ENCODE measurements around the gene TANGO6. TPM values are rescaled to one million over a fixed set of nuclear protein-coding genes. Genes with fewer than 3 reads are reported as not detected.

TANGO6 gene
- total RNA-seq, 2 donors from 2014 or later: 6.4 to 10.9 TPM

- DNase-seq (ENCODE audit: low spot score): no peak
- Histone ChIP-seq H3K4me1 (no peaks in the 10 kb centered on the region), H3K4me3 (no peak overlapping the region), H3K27ac (no peak overlapping the region), H3K9me3 (no peaks in the 10 kb centered on the region), H3K36me3 (peaks cover 25% of the 10 kb centered on the region), H3K27me3 (no peaks in the 10 kb centered on the region)
- TF ChIP-seq, protein P1, sequence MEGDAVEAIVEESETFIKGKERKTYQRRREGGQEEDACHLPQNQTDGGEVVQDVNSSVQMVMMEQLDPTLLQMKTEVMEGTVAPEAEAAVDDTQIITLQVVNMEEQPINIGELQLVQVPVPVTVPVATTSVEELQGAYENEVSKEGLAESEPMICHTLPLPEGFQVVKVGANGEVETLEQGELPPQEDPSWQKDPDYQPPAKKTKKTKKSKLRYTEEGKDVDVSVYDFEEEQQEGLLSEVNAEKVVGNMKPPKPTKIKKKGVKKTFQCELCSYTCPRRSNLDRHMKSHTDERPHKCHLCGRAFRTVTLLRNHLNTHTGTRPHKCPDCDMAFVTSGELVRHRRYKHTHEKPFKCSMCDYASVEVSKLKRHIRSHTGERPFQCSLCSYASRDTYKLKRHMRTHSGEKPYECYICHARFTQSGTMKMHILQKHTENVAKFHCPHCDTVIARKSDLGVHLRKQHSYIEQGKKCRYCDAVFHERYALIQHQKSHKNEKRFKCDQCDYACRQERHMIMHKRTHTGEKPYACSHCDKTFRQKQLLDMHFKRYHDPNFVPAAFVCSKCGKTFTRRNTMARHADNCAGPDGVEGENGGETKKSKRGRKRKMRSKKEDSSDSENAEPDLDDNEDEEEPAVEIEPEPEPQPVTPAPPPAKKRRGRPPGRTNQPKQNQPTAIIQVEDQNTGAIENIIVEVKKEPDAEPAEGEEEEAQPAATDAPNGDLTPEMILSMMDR (IDR thresholded peaks at IDR 0.05): no peak
Observed at GRCh38 chr16:68927018-68927417, 83.7 kb downstream of the TANGO6 start.

- Histone ChIP-seq H3K36me3 (peaks cover 37% of the 10 kb centered on the region), H3K9me3 (no peaks in the 10 kb centered on the region), H3K4me3 (no peak overlapping the region), H3K27me3 (no peaks in the 10 kb centered on the region), H3K4me1 (no peaks in the 10 kb centered on the region), H3K27ac (no peak overlapping the region)
- TF ChIP-seq, protein P1 (IDR thresholded peaks at IDR 0.05): no peak
- no peak for DNase-seq (ENCODE audit: low spot score)
Observed at GRCh38 chr16:68931196-68931595, 87.9 kb downstream of the TANGO6 start.

GRCh38 chr16:68934402-68934801 is 91.1 kb downstream of the TANGO6 start:
- no peak overlapping the region for H3K27ac ChIP-seq
- TF ChIP-seq, protein P1 (IDR thresholded peaks at IDR 0.05): no peak
- H3K36me3 ChIP-seq: peaks cover 29% of the 10 kb centered on the region
- H3K27me3 ChIP-seq: no peaks in the 10 kb centered on the region
- H3K4me3 ChIP-seq: no peak overlapping the region
- no peaks in the 10 kb centered on the region for H3K4me1 ChIP-seq
- no peaks in the 10 kb centered on the region for H3K9me3 ChIP-seq
- DNase-seq (ENCODE audit: low spot score): no peak

GRCh38 chr16:68935008-68935407 is 91.7 kb downstream of the TANGO6 start:
- Histone ChIP-seq H3K4me3 (no peak overlapping the region), H3K9me3 (no peaks in the 10 kb centered on the region), H3K27ac (no peak overlapping the region), H3K27me3 (no peaks in the 10 kb centered on the region), H3K4me1 (no peaks in the 10 kb centered on the region), H3K36me3 (peaks cover 22% of the 10 kb centered on the region)
- TF ChIP-seq, protein P1 (IDR thresholded peaks at IDR 0.05): no peak
- DNase-seq (ENCODE audit: low spot score): no peak

- Histone ChIP-seq H3K9me3 (no peaks in the 10 kb centered on the region), H3K4me3 (no peak overlapping the region), H3K27me3 (no peaks in the 10 kb centered on the region), H3K4me1 (no peaks in the 10 kb centered on the region), H3K27ac (no peak overlapping the region), H3K36me3 (peaks cover 19% of the 10 kb centered on the region)
- TF ChIP-seq, protein P1 (IDR thresholded peaks at IDR 0.05): no peak
- no peak for DNase-seq (ENCODE audit: low spot score)
Observed at GRCh38 chr16:68936736-68937631, 93.7 kb downstream of the TANGO6 start.

Measured in right atrium auricular region (tissue), 2 donors.